Colon (tissue), 2 donors: ENCODE measurements around the gene LHB.
"Not testable (repeated sequence)": the region's sequence is repeated elsewhere in the genome, so short reads cannot be mapped to it uniquely, and the experiment has no call there.

Source experiments
- FAIRE-seq: peaks from 2 replicates; lab custom pipeline; 2012; peaks lifted over from hg19 to GRCh38; lab: Jason Lieb, UNC
- donor health status: control.
- donor health status: control.

LHB gene

GRCh38 chr19:49038111-49038510 is 21.2 kb upstream of the LHB start:
- FAIRE-seq = not testable (repeated sequence)

DNA sequence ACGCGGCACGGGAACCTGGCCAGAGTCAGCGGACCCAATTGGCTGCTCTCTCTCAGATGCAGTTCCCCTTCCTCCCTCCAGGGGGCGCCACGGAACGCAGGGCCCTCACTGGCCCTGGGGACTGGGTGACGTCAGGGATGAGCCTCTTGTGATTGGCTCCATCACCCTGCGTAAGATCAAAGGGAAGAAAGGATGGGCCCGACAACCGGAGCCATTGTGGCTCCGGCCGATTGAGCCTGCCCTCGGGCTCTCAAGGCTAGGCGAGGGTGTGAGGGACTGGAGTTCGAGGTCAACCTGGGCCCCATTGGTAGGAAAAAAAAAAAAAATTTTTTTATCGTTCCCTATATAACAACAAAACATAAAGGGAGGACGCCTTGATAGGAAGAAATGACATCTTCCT is 19.9 kb upstream of the LHB start, which contains the start of gene CGB1:
Gene CGB1, minus strand, starts transcription at position 81 of the 400 bp plus-strand sequence. CDS start 184 bp downstream, outside the sequence.
- FAIRE-seq = not testable (repeated sequence)

DNA sequence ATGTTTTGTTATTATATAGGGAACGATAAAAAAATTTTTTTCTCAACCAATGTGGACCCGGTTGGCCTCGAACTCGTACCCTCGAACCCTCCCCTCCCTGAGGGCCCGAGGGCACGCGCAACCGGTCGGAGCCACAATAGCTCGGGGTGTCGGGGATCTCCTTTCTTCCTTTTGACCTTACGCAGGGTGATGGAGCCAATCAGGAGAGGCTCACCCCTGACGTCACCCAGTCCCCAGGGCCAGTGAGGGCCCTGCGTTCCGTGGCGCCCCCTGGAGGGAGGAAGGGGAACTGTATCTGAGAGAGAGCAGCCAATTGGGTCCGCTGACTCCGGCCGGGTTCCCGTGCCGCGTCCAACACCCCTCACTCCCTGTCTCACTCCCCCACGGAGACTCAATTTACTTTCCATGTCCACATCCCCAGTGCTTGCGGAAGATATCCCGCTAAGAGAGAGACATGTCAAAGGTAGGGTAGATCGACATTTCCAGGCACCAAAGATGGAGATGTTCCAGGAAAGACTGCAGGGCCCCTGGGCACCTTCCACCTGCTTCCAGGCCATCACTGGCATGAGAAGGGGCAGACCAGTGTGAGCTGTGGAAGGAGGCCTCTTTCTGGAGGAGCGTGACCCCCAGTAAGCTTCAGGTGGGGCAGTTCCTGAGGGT is 14.9 kb upstream of the LHB start, which contains the start of gene CGB2:
Gene CGB2, plus strand, starts transcription at position 249 of the 660 bp plus-strand sequence. Its CDS starts 206 bp downstream, at position 455.
- FAIRE-seq = not testable (repeated sequence)

DNA sequence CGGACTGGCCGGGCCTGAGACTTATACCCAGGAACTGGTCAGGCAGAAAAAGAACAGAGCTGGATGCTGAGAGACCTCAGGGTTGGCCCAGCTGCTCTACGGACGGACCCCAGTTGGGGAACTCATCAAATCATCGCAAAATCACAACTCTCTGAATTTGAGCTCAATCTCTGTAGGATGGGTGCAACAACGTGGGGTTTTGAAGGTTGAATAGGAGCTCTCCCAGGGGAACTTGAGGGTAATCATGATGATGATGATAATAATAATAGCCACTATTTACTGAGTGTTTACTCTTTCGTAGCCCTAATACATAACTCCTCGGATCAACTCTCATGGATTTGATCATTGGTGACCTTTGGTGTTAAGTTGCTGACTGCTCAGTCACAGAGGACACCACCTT is 13.4 kb upstream of the LHB start:
- not testable (repeated sequence) for FAIRE-seq

DNA sequence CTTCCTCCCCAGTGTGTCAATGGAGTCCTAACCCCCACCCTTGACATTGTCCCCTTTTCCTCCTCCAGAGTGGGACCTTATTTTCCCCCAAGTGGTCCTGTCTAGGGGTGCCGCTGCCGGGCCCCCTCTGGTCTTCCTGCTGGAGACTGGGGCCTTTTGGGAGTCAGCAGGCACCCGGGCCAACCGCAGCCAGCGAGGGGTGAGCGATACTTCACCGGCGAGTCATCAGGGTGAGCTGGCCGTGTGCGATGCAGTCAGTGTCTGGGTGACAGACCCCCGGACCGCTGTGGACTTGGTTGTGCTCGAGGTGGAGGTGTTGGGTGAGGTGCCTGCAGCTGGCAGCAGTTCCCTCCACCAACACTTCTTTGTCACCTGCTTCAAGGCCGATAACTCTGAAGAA is 12.9 kb upstream of the LHB start:
- FAIRE-seq = not testable (repeated sequence)

GRCh38 chr19:49028686-49029085 is 11.8 kb upstream of the LHB start:
- FAIRE-seq = not testable (repeated sequence)

DNA sequence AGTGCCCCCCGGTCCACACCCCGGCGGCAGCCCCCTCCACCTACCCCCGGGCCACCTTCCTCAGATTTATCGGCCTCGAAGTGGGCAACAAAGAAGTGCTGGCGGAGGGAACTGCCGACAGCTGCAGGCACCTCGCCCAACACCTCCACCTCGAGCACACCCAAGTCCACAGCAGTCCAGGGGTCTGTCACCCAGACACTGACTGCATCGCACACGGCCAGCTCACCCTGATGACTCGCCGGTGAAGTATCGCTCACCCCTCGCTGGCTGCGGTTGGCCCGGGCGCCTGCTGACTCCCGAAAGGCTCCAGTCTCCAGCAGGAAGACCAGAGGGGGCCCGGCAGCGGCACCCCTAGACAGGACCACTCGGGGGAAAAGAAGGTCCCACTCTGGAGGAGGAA is 8.7 kb upstream of the LHB start:
- FAIRE-seq = not testable (repeated sequence)

GRCh38 chr19:49025088-49025487 is 8.2 kb upstream of the LHB start:
- FAIRE-seq = not testable (repeated sequence)

GRCh38 chr19:49024233-49024632 is 7.3 kb upstream of the LHB start, which contains the start of gene CGB3:
Gene CGB3 (minus strand): TSS chr19:49024333. CDS start chr19:49023971, 362 bp downstream.
- FAIRE-seq = not testable (repeated sequence)

GRCh38 chr19:49022116-49022515 is 5.2 kb upstream of the LHB start:
- FAIRE-seq = no peak

DNA sequence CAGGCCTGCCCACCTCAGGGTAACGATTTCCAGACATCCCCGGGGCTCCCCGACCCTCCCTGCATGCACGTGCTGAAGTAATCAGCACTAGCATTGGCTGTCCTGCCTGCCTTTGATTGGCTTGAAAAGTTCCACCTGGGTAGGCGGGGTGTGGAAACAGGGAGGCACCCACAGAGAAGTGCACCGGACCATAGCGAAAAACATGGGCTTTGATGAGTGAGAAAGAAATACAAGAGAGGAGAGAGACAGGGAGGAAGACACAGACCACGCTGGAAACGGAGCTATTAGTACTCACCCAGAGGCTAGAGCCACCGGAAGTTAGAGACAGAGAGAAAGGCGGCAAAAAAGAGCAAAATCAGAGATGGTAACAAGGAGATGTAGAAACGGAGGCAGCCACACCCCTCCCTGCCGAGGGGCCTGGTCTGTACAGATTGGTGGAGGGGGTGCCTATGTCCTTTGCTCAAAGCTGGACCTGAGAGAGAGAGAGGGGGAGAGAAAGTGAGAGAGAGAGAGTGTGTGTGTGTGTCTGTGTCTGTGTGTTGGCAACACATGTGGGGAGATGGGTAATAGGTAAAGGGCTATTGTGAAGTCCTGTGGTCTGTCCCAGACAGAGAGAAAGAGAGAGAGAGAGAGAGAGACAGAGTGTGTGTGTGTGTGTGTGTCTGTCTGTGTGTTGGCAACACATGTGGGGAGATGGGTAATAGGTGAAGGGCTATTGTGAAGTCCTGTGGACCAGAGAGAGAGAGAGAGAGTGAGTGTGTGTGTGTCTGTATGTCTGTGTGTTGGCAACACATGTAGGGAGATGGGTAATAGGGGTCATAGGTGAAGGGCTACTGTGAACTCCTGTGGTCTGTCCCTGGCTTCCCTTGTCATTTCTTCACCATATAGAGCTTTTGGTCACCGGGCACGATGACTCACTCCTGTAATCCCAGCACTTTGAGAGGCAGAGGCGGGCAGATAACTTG is 4.3 kb upstream of the LHB start:
- FAIRE-seq = no peak

DNA sequence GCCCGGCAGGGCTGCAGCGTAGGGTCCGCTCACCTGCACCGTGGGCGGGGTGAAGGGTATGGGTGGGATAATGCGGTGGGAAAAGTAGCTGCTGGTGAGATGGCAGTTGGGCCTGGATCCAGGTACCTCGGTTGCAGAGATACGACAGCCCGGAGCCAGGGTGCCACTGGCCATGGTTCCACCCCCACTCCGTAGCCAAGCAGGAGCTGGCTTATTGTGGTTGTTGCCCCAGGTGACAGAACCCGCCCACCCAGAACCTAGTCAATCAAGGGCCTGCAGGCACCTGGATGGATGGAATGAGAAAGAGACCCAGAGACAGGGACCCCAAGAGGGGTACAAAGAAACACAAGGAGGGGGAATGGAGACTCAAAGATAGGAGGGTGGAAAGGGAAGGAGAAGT is 3.5 kb upstream of the LHB start:
- FAIRE-seq = no peak

- no peak for FAIRE-seq
These were observed 2.5 kb upstream of the LHB start for GRCh38 chr19:49019242-49019932.

- FAIRE-seq = not testable (repeated sequence)
These were observed 1.7 kb upstream of the LHB start for GRCh38 chr19:49018388-49019241.

- FAIRE-seq = no peak
These were observed 918 bp upstream of the LHB start for GRCh38 chr19:49017666-49018351.

DNA sequence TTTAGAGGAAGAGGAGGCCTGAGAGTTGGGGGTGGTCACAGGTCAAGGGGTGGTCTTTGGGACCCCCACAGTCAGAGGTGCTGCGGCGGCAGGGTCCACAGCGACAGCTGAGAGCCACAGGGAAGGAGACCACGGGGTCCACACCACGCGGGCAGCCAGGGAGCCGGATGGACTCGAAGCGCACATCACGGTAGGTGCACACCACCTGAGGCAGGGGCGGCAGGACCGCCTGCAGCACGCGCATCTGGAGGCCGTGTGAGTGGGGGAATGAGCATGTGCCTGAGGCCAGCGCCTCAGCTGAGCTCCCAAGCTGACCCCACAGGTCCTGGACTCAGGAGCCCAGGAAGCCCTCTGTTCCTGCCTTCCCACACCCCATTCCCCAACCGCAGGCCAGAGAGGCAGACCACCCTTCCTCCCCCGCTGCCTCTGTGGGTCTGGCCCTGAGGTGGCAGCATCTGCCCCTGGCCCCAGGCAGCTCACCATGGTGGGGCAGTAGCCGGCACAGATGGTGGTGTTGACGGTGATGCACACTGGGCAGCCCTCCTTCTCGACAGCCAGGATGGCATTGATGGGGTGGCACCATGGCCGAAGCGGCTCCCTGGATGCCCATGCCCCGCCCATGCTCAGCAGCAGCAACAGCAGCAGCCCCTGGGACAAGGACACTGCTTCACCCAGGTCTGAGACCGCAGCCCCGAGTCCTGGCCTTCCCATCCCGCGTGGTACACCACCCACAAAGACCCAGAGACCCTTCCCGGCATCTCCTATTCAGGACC is 638 bp downstream of the LHB start:
- FAIRE-seq = no peak

DNA sequence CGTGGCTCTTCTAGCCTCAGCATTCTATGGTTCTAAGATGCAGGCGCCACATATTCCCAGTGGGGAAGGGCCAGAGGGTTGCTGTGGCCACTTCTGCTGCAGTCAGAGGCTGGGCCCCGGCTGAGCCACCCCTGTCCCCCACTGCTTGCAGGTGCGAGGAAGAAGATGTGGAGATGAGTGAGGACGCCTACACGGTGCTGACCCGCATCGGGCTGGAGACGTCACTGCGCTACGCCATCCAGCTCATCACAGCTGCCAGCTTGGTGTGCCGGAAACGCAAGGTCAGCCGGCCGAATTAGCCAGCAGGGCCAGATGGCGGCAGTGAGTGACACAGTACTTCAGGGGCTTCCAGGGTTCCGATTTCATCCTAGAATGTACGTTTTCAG is 2.0 kb downstream of the LHB start:
- FAIRE-seq = no peak

GRCh38 chr19:49014123-49014869 is 2.6 kb downstream of the LHB start:
- no peak for FAIRE-seq

DNA sequence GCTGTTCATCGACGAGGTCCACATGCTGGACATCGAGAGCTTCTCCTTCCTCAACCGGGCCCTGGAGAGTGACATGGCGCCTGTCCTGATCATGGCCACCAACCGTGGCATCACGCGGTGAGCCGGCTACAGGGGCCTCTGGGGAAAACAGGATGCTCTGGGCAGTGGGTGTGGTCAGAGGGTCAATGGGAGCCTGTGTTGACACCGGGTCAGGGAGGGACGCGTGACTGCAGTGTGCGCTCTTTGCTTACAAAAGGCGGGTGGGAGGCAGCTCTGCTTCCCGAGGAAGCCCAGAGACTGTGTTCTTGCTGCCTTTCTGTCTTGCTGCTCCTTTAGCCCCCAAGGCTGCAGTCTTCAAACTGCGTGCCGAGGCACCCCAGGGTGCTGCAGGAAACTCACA is 5.7 kb downstream of the LHB start:
- FAIRE-seq = no peak
